ENCODE data around the gene C10orf67. TPM values are rescaled to one million over a fixed set of nuclear protein-coding genes. Genes with fewer than 3 reads are reported as not detected.

C10orf67 gene
- total RNA-seq, 1 experiment from 2014 or later: 0.15 TPM

DNA sequence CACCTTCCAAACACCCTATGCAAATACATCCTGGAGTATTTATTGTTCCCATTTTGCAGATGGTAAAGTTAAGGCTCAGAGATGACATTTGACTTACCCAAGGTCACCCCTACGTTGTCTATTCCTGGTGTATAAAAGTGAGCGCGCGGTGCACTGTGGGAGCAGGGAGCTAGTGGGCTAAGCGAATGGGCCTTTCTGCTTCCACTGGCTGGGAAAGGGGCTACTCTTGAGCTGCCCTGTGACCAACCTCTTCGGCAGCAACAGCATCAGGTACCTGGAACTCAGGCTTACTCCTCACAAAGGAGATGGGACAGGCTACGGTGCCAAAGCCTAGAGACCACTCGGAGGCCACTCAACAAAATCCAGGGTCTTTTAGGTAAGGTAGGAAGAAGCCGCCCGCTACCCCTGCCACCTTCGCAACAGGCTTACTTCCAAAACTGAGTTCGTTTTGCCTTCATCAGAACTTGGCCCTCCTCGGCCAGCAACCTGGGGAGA lies 150.1 kb downstream of the C10orf67 start:
- POLR2A ChIA-PET (ENCODE audit: unreplicated experiment): no interaction called here
- Histone ChIP-seq H3K4me1 (ENCODE audit: insufficient read depth, low read length) (no peaks in the 10 kb centered on the region), H4K20me1 (ENCODE audit: low read length) (no peaks in the 10 kb centered on the region), H3F3A (ENCODE audit: low read length, unreplicated experiment) (no peaks in the 10 kb centered on the region), H3K79me2 (ENCODE audit: low read length) (no peaks in the 10 kb centered on the region), H3K9me3 (ENCODE audit: low read length) (no peaks in the 10 kb centered on the region), H3K27ac (ENCODE audit: low read length) (no peak overlapping the region), H3K27me3 (ENCODE audit: low read length) (peaks cover 38% of the 10 kb centered on the region), H3K4me3 (ENCODE audit: low read length) (no peak overlapping the region), H3K9ac (ENCODE audit: low read length) (no peak overlapping the region), H3K4me2 (ENCODE audit: low read length) (no peak overlapping the region), H3K9me2 (replicated peaks; ENCODE audit: low read length) (no peaks in the 10 kb centered on the region), H2AFZ (ENCODE audit: low read length) (no peak overlapping the region), H3K36me3 (ENCODE audit: low read depth, low read length) (no peaks in the 10 kb centered on the region)
- TF ChIP-seq EZH2phosphoT487 (IDR thresholded peaks at IDR 0.05; ENCODE audit: borderline replicate concordance, low read length): no peak
- no peak for TF ChIP-seq EZH2 (IDR thresholded peaks at IDR 0.05; ENCODE audit: low read length, unreplicated experiment)
- TF ChIP-seq, protein P1, sequence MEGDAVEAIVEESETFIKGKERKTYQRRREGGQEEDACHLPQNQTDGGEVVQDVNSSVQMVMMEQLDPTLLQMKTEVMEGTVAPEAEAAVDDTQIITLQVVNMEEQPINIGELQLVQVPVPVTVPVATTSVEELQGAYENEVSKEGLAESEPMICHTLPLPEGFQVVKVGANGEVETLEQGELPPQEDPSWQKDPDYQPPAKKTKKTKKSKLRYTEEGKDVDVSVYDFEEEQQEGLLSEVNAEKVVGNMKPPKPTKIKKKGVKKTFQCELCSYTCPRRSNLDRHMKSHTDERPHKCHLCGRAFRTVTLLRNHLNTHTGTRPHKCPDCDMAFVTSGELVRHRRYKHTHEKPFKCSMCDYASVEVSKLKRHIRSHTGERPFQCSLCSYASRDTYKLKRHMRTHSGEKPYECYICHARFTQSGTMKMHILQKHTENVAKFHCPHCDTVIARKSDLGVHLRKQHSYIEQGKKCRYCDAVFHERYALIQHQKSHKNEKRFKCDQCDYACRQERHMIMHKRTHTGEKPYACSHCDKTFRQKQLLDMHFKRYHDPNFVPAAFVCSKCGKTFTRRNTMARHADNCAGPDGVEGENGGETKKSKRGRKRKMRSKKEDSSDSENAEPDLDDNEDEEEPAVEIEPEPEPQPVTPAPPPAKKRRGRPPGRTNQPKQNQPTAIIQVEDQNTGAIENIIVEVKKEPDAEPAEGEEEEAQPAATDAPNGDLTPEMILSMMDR (conservative IDR thresholded peaks at IDR 0.05; ENCODE audit: low read depth, low read length): no peak
- no TSS peak for BruUV-seq (replicated peaks)
- ATAC-seq (no peak), DNase-seq (no peak)
- intact Hi-C loops (cut with micrococcal nuclease): no loop called here
- CTCF ChIA-PET: no interaction called here

DNA sequence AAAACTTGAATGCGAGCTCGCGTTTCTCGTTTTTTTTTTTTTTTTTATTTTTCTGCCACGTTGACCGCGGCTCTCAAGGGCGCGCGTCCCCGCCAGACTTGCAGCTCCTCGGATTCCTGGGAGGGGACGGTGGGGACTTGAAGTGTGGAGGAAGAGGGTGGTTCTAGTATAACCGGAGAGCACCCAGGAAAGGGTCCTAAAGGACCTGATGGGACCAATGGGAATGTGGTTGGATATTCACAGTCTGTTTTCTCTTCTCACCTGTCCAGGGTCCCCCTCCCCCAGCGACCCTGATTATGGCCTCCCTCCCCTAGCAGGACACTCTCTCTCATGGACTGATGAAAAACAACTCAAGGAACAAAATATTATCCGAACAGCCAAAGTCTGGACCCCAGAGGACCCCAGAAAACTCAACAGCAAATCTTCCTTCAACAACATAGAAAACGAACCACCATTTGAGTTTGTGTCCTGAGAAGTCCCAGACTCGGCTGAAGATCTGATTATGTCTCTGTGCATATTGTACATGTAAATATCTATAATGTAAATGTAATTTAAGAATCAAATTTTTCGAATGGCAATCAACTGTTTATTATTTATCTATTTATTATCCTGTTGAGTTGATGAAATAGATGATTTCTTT lies 151.0 kb downstream of the C10orf67 start:
- TF ChIP-seq EZH2phosphoT487 (IDR thresholded peaks at IDR 0.05; ENCODE audit: borderline replicate concordance, low read length) (no peak), EZH2 (IDR thresholded peaks at IDR 0.05; ENCODE audit: low read length, unreplicated experiment) (no peak)
- TF ChIP-seq, protein P1 (conservative IDR thresholded peaks at IDR 0.05; ENCODE audit: low read depth, low read length): no peak
- Histone ChIP-seq H3K9ac (ENCODE audit: low read length) (no peak overlapping the region), H3K36me3 (ENCODE audit: low read depth, low read length) (no peaks in the 10 kb centered on the region), H3K27ac (ENCODE audit: low read length) (no peak overlapping the region), H2AFZ (ENCODE audit: low read length) (no peak overlapping the region), H3K4me2 (ENCODE audit: low read length) (no peak overlapping the region), H3K4me1 (ENCODE audit: insufficient read depth, low read length) (no peaks in the 10 kb centered on the region), H4K20me1 (ENCODE audit: low read length) (no peaks in the 10 kb centered on the region), H3K9me3 (ENCODE audit: low read length) (no peaks in the 10 kb centered on the region), H3K79me2 (ENCODE audit: low read length) (no peaks in the 10 kb centered on the region), H3K4me3 (ENCODE audit: low read length) (no peak overlapping the region), H3F3A (ENCODE audit: low read length, unreplicated experiment) (no peaks in the 10 kb centered on the region), H3K27me3 (ENCODE audit: low read length) (peaks cover 28% of the 10 kb centered on the region), H3K9me2 (replicated peaks; ENCODE audit: low read length) (no peaks in the 10 kb centered on the region)
- intact Hi-C loops (cut with micrococcal nuclease): no loop called here
- BruUV-seq (replicated peaks): no TSS peak
- ChIA-PET POLR2A (ENCODE audit: unreplicated experiment) (no interaction called here), CTCF (no interaction called here)
- DNase-seq (no peak), ATAC-seq (no peak)

DNA sequence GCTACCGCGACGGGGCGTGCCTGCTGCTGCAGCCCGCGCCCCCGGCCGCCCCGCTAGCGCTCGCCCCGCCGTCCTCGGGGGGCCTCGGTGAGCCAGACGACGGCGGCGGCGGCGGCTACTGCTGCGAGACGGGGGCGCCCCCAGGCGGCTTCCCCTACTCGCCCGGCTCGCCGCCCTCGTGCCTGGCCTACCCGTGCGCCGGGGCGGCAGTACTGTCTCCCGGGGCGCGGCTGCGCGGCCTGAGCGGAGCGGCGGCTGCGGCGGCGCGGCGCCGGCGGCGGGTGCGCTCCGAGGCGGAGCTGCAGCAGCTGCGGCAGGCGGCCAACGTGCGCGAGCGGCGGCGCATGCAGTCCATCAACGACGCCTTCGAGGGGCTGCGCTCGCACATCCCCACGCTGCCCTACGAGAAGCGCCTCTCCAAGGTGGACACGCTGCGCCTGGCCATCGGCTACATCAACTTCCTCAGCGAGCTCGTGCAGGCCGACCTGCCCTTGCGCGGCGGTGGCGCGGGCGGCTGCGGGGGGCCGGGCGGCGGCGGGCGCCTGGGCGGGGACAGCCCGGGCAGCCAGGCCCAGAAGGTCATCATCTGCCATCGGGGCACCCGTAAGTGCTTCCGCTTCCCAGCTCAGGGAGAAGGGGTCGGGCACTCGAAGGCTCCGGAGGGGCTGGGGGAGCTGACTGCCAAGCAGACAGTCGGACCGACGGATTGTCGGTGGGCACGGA lies 151.7 kb downstream of the C10orf67 start:
- H3K27ac ChIP-seq (ENCODE audit: low read length): no peak overlapping the region
- no peak overlapping the region for H3K9ac ChIP-seq (ENCODE audit: low read length)
- H4K20me1 ChIP-seq (ENCODE audit: low read length): no peaks in the 10 kb centered on the region
- no TSS peak for BruUV-seq (replicated peaks)
- no peak overlapping the region for H3K4me2 ChIP-seq (ENCODE audit: low read length)
- H2AFZ ChIP-seq (ENCODE audit: low read length): no peak overlapping the region
- CTCF ChIA-PET: no interaction called here
- no peaks in the 10 kb centered on the region for H3K9me3 ChIP-seq (ENCODE audit: low read length)
- H3K4me1 ChIP-seq (ENCODE audit: insufficient read depth, low read length): no peaks in the 10 kb centered on the region
- H3K4me3 ChIP-seq (ENCODE audit: low read length): no peak overlapping the region
- ATAC-seq (no peak), DNase-seq (no peak)
- POLR2A ChIA-PET (ENCODE audit: unreplicated experiment): no interaction called here
- H3F3A ChIP-seq (ENCODE audit: low read length, unreplicated experiment): no peaks in the 10 kb centered on the region
- H3K79me2 ChIP-seq (ENCODE audit: low read length): no peaks in the 10 kb centered on the region
- peaks cover 22% of the 10 kb centered on the region for H3K27me3 ChIP-seq (ENCODE audit: low read length)
- H3K36me3 ChIP-seq (ENCODE audit: low read depth, low read length): no peaks in the 10 kb centered on the region
- TF ChIP-seq, protein P1 (conservative IDR thresholded peaks at IDR 0.05; ENCODE audit: low read depth, low read length): no peak
- TF ChIP-seq EZH2 (IDR thresholded peaks at IDR 0.05; ENCODE audit: low read length, unreplicated experiment) (no peak), EZH2phosphoT487 (IDR thresholded peaks at IDR 0.05; ENCODE audit: borderline replicate concordance, low read length) (no peak)
- intact Hi-C loops (cut with micrococcal nuclease): no loop called here
- H3K9me2 ChIP-seq (replicated peaks; ENCODE audit: low read length): no peaks in the 10 kb centered on the region
